Neural cell (in vitro differentiated cells): ENCODE measurements around the gene FAM240A.

ENCODE experiments used
- CTCF ChIP-seq: fragments of 450-650 bp; IDR thresholded peaks from 2 replicates; pipeline ENCODE4 v1.5.1; 2014; ENCODE audit warnings: antibody characterized with exemption, mild to moderate bottlenecking, moderate library complexity; ENCODE audit not compliant: poor library complexity, severe bottlenecking
- SMC3 ChIP-seq: fragments of 450-650 bp; conservative IDR thresholded peaks from 2 replicates; pipeline ENCODE4 v1.6.1; 2014; ENCODE audit warnings: antibody characterized with exemption, mild to moderate bottlenecking, moderate library complexity; ENCODE audit not compliant: poor library complexity
- TAF1 ChIP-seq: IDR thresholded peaks from 2 replicates; pipeline ENCODE4 v1.6.1; 2012; ENCODE audit warnings: low read depth

DNA sequence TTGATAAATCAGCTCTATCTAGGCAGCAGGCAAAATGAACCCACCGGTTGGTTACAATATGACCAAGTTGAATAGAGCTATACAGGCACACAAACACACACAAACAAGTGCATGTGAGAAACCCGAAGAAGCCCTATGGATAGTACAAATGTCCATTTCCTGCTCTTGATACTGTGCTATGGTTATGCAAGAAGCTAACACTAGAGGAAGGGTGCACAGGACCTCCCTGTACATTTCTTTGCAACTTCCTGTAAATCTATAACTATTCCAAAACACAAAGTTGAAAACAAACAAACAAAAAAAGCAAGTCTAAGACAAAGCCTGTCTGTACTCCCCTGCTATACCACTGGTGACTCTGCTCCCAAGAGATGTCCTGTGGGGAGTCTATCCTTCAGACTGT, 8.2 kb upstream of the FAM240A start:
- no peak for TF ChIP-seq CTCF
- no peak for TF ChIP-seq TAF1
- TF ChIP-seq SMC3, result no peak
